Esophagus squamous epithelium (tissue), 5 donors: ENCODE data around the gene POU2F1. TPM values are rescaled to one million over a fixed set of nuclear protein-coding genes. Genes with fewer than 3 reads are reported as not detected.

ENCODE experiments used
- DNase-seq: peaks from one replicate; lab custom pipeline; 2025; lab: John Stamatoyannopoulos, UW
- H3K27ac ChIP-seq, 4 donors: fragments of 200-600 bp; sonication (generic); one replicate each; pipeline ENCODE4 v1.5.1; 2016 to 2019; ENCODE audit warnings: mild to moderate bottlenecking in 1 of 4
- H3K27me3 ChIP-seq, 4 donors: fragments of 200-600 bp; sonication (generic); 1 replicate in 3 of 4; 2 replicates in 1 of 4; pipeline versions ENCODE4 v1.5.1 to v1.6.0; 2017 to 2021; ENCODE audit warnings: antibody characterized with exemption in 1 of 4
- H3K36me3 ChIP-seq, 3 donors: fragments of 200-600 bp; sonication (generic); one replicate each; pipeline ENCODE4 v1.5.1; 2016 to 2019
- H3K4me1 ChIP-seq, 3 donors: fragments of 200-600 bp; sonication (generic); one replicate each; pipeline ENCODE4 v1.5.1; 2017 to 2019
- H3K4me3 ChIP-seq, 4 donors: fragments of 200-600 bp; sonication (generic); 1 replicate in 3 of 4; 2 replicates in 1 of 4; pipeline ENCODE4 v1.5.1; 2016 to 2019; ENCODE audit warnings: mild to moderate bottlenecking in 2 of 4, moderate library complexity in 1 of 4
- H3K9me3 ChIP-seq, 3 donors: fragments of 200-600 bp; sonication (generic); one replicate each; pipeline ENCODE4 v1.5.1; 2016 to 2019
- POLR2A ChIP-seq, 4 donors: fragments of 450-650 bp; IDR thresholded peaks; one replicate each; pipeline ENCODE4 v1.6.1; 2017; ENCODE audit warnings: antibody characterized with exemption in 4 of 4, mild to moderate bottlenecking in 4 of 4, moderate library complexity in 3 of 4
- WGBS, 2 donors: methylation state at CpG; one replicate each; pipeline ENCODE4 v1.1.5; 2018; 5-methylcytosine and 5-hydroxymethylcytosine counted together
- intact Hi-C: fragments of 100-400 bp; cut with DNase I; formaldehyde crosslinking; loops from one replicate; pipeline ENCODE4 v1.15.0; 2022
- total RNA-seq, 4 donors: library from RNA; depleted of rRNA; stranded (reverse); fragments of >200 nt; gene quantifications; one replicate each; pipeline ENCODE4 v1.1.0, GENCODE V29; 2016
- TF ChIP-seq, protein P1 (sequence below), 6 experiments: fragments of 450-650 bp in 4 of 6; fragments of 200-600 bp in 2 of 6; sonication (generic) in 2 of 6; IDR thresholded peaks; one replicate each; pipeline ENCODE4 v1.5.1; 2016 to 2019; ENCODE audit warnings: antibody characterized with exemption in 6 of 6, mild to moderate bottlenecking in 4 of 6, moderate library complexity in 4 of 6
- donor health status: DM: yes; HTN: yes; CAD: no.

POU2F1 gene
- total RNA-seq, 4 donors from 2014 or later: 7.8 to 10.5 (median 9.2) TPM

- intact Hi-C loops: no loop called here
- no peak overlapping the region for H3K27ac ChIP-seq
- 89 to 90% methylated on average over 3 of the region's 3 CpGs for WGBS, 2 donors
Observed at GRCh38 chr1:167206166-167206835, 14.4 kb upstream of the POU2F1 start.

DNA sequence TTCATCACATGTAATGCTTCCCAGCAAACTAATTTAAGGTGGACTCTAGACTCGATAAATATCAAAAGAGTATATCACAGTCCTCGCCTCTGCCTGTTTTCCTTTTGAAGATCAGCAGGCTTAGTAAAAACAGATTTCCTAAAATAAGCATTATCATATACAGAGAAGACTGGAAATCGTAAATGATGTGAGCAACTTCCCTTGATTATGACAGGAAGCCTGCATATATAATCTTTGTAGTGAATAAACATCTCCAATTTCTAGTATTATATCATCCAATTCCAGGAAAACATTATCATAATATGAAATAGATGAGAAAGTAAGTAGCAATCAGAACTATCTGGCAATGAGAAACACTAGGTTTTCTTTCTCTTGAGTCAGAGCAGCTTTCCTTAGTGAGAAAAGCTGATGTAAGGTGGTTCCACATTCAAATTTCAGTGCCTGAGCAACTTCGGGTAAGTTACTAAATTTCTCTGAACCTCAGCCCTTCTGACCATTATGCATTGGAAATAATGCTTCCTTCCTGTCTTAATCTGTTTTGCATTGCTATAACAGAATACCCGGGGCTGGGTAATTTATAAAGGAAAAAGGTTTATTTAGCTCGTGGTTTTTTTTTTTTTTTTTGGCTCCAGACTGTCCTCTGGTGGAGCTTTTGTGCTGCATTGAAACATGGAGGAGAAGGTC is 12.6 kb upstream of the POU2F1 start:
- Histone ChIP-seq H3K27me3 (no peaks in the 10 kb centered on the region), H3K36me3 (no peaks in the 10 kb centered on the region), H3K27ac (no peak overlapping the region), H3K9me3 (no peaks in the 10 kb centered on the region), H3K4me3 (no peak overlapping the region), H3K4me1 (no peaks in the 10 kb centered on the region)
- no peak for TF ChIP-seq POLR2A (IDR thresholded peaks at IDR 0.05)
- TF ChIP-seq, protein P1, sequence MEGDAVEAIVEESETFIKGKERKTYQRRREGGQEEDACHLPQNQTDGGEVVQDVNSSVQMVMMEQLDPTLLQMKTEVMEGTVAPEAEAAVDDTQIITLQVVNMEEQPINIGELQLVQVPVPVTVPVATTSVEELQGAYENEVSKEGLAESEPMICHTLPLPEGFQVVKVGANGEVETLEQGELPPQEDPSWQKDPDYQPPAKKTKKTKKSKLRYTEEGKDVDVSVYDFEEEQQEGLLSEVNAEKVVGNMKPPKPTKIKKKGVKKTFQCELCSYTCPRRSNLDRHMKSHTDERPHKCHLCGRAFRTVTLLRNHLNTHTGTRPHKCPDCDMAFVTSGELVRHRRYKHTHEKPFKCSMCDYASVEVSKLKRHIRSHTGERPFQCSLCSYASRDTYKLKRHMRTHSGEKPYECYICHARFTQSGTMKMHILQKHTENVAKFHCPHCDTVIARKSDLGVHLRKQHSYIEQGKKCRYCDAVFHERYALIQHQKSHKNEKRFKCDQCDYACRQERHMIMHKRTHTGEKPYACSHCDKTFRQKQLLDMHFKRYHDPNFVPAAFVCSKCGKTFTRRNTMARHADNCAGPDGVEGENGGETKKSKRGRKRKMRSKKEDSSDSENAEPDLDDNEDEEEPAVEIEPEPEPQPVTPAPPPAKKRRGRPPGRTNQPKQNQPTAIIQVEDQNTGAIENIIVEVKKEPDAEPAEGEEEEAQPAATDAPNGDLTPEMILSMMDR (IDR thresholded peaks at IDR 0.05): peak in 2 of 6 experiments; percentile 11 to 16
- intact Hi-C loops: no loop called here
- no peak for DNase-seq
- 51 to 52% methylated on average over 6 of the region's 6 CpGs for WGBS, 2 donors

More at GRCh38 chr1:167206166-167206835, 14.4 kb upstream of the POU2F1 start:
- Histone ChIP-seq H3K36me3 (no peaks in the 10 kb centered on the region), H3K4me1 (no peaks in the 10 kb centered on the region), H3K9me3 (no peaks in the 10 kb centered on the region), H3K27me3 (no peaks in the 10 kb centered on the region), H3K4me3 (no peak overlapping the region)
- TF ChIP-seq, protein P1 (IDR thresholded peaks at IDR 0.05): no peak
- TF ChIP-seq POLR2A (IDR thresholded peaks at IDR 0.05): no peak
- no peak for DNase-seq

- Histone ChIP-seq H3K9me3 (no peaks in the 10 kb centered on the region), H3K4me1 (no peaks in the 10 kb centered on the region), H3K27ac (no peak overlapping the region), H3K4me3 (no peak overlapping the region), H3K27me3 (no peaks in the 10 kb centered on the region), H3K36me3 (no peaks in the 10 kb centered on the region)
- WGBS, 2 donors: 33% methylated on average over 1 of the region's 1 CpG; no CpG with 5 or more reads in 1 of the 2 donors
- intact Hi-C loops: no loop called here
- TF ChIP-seq POLR2A (IDR thresholded peaks at IDR 0.05): no peak
- TF ChIP-seq, protein P1 (IDR thresholded peaks at IDR 0.05): no peak
- DNase-seq: no peak
Observed at GRCh38 chr1:167208624-167208976, 12.1 kb upstream of the POU2F1 start.

GRCh38 chr1:167209044-167209443 is 11.6 kb upstream of the POU2F1 start:
- no peaks in the 10 kb centered on the region for H3K36me3 ChIP-seq
- H3K27me3 ChIP-seq: no peaks in the 10 kb centered on the region
- H3K9me3 ChIP-seq: no peaks in the 10 kb centered on the region
- intact Hi-C loops: no loop called here
- no peak for DNase-seq
- TF ChIP-seq, protein P1 (IDR thresholded peaks at IDR 0.05): no peak
- TF ChIP-seq POLR2A (IDR thresholded peaks at IDR 0.05): no peak
- no peak overlapping the region for H3K27ac ChIP-seq
- 44 to 78% methylated on average over 1 of the region's 1 CpG for WGBS, 2 donors
- H3K4me3 ChIP-seq: no peak overlapping the region
- H3K4me1 ChIP-seq: no peaks in the 10 kb centered on the region

DNA sequence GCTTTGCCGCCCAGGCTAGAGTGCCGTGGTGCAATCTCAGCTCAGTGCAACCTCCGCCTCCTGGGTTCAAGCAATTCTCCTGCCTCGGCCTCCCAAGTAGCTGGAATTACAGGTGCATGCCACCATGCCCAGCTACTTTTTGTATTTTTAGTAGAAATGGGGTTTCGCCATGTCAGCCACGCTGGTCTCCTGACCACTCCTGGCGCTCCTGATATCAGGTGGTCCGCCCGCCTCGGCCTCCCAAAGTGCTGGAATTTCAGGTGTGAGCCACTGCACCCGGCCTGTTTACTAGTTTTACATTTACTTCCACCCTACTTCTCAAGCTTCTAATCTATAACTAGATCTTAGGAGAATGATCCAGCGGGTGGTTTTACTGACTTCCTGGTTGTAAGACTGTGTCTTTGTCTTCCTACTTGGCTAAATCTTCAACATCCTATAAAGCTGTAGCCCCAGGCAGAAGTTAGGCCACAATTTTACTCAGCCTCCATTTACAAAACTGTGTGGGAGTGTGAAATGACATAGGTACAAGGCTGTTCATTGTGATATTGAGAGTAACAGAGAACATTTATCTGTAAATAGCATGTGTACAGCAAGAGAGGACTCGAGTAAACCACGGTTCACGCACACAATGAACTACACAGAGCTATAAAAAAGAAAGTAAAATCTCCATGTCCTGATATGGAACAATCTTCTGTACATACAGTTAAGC is 9.6 kb upstream of the POU2F1 start:
- WGBS, 2 donors: 87 to 88% methylated on average over 14 of the region's 15 CpGs
- no peak overlapping the region for H3K4me3 ChIP-seq
- no peaks in the 10 kb centered on the region for H3K9me3 ChIP-seq
- no peak for DNase-seq
- intact Hi-C loops: loop anchor here (10.0 kb wide), 1 partner anchor 146 kb away; no protein-coding TSS in a partner anchor
- TF ChIP-seq, protein P1 (IDR thresholded peaks at IDR 0.05): no peak
- no peak for TF ChIP-seq POLR2A (IDR thresholded peaks at IDR 0.05)
- H3K27me3 ChIP-seq: no peaks in the 10 kb centered on the region
- H3K4me1 ChIP-seq: peaks cover 0 to 5% (median 0%) of the 10 kb centered on the region in 3 donors
- no peak overlapping the region for H3K27ac ChIP-seq
- no peaks in the 10 kb centered on the region for H3K36me3 ChIP-seq
